NCI-H345 (cell line): ENCODE results near the gene C3orf70.
"Not testable (repeated sequence)": the region's sequence is repeated elsewhere in the genome, so short reads cannot be mapped to it uniquely, and the experiment has no call there.

ENCODE experiments used
- DNase-seq: peaks from one replicate; lab custom pipeline; 2025; lab: John Stamatoyannopoulos, UW

Gene C3orf70

DNA sequence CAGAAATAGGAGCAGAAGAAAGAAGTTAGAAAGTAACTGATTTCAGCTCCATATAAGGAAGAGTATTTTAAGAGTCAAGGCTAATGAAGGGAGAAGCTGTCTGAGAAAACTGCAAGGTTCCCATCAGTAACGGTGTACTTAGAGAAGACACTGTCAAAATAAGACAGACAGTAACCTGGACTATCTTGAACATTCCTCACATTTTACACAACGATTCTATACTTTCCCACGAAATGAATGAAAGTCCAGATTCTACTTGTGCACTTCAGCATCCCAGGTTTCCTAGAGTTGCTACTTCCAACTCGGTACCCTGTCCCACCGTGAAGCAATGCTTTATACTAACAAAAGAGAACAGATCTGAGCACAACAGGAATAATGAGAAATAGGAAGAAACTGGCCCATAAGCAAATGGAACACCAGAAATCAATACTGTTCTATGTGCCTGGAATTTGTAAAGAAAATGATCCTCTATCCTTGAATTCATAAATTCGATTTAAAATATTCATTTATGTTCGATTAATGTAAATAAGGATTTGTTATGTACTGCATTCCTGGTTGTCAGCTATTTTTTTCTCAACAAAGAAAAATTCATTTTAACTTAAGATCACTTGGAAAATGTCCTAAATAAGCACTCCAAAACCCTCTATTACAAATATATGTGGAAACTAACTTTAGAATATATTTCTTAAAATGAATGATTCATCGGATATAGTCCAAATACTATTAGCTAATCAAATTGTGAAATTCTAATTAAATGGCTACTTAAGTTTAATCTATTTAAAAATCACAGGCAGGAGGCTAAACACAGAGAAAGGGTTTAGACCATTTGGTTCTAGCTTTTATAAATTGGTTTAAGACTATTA, 1.5 kb downstream of the C3orf70 start:
- DNase-seq = no peak

DNA sequence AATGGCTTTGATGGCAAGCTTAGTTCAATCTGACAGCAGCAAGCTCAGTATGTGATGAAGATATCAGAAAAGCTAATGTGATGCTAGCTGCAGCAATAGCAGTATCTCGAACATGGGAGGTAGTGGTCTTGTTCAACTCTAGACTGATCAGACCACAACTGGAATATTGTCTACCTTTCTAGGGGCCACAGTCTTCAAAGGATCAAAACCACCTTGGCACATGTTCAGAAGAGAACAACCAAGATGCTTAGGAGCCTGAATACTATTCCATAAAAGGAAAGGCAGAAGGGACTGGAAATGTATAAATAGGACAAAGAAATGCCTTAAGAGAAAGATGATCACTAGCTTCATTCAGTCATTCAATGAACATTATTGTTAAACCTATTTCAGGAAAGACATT, 2.3 kb downstream of the C3orf70 start:
- DNase-seq = no peak

- no peak for DNase-seq
These were observed 3.3 kb downstream of the C3orf70 start for GRCh38 chr3:185149591-185149990.

- DNase-seq = no peak
These were observed 7.3 kb downstream of the C3orf70 start for GRCh38 chr3:185145511-185145910.

- DNase-seq = no peak
These were observed 8.1 kb downstream of the C3orf70 start for GRCh38 chr3:185144784-185145183.

DNA sequence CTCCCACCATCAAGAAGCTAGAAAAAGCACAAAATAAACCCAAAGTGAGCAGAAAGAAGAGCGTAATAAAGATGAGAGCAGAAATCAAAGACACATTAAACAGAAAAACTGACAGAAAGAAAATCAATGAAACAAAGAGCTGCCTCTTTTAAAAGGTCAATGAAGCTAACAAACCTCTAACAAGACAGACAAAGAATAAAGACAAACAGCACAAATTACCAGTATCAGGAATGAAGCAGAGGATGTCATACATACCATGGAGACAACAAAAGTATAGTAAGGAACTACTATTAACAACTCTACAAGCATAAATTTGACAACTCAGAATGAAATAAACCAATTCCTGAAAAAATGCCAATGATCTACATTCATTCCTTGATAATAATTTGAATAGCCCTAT, 15.0 kb downstream of the C3orf70 start:
- no peak for DNase-seq

GRCh38 chr3:185134509-185134908, 18.4 kb downstream of the C3orf70 start:
- no peak for DNase-seq

DNA sequence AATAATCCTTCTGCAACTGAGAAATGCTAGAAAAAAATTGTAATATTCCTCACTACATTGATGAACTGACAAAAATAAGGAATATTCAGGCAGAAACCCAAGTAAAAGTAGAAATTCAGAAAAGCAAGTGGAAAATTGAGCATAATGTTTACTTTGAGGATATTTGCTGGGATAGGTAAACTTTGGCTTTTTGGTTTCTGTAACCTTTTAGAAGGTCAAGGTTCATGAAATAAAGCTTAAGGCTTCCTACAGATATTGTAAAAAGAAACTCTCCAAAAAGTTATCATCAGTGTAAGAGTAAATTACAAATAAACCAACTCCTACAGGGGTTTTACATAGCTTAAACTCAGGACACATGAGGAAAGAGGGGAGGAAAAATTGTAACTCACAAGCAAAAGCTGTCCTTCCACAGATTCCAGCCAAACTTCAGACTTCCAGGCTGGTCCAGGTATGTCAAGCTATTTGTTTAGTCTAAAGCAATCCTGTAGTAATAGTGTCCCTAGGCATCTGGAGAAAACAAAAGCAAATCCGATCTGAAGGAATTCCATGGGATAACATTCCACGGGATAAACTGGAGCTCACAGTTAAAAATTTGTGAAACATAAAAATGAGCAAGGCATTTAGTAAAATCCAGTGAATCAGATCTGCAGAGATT, 21.1 kb downstream of the C3orf70 start:
- DNase-seq = no peak

GRCh38 chr3:185129083-185129482, 23.8 kb downstream of the C3orf70 start:
- peak; percentile 13 for DNase-seq

DNA sequence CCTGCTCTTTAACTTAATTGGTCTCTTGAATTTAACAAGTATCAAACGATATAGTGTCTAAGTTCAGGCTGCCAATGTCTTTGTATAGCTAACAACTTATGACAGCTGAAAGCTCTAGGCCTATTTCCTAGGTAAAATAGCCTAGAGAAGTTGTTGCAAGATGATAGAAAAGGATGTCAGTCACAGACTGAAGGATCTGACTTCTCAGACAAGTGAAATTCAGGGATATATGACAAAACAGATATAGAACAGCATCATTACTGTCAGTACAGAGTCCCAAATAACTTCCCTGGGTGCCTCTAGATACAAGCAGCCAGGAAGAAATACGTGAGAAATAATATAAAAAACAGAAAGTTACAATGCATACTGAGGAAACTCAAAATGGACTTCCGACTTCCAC, 26.7 kb downstream of the C3orf70 start:
- no peak for DNase-seq

DNA sequence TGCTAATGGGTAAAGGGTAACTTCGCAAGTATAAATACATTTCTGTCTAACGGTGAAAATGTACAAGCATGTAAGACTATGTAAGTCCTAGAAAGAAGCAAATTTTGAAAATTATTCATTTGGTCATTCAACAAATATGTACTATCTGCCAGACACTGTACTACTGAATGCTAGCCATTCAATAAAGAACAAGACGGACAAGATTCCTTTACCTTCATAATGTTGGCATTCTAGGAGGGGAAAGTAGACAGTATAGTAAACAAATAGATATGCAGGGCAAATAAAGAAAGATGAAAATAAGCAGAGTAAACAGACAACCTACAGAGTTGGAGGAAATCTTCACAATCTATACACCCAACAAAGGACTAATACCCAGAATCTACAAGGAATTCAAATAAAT, 32.7 kb downstream of the C3orf70 start:
- no peak for DNase-seq

DNA sequence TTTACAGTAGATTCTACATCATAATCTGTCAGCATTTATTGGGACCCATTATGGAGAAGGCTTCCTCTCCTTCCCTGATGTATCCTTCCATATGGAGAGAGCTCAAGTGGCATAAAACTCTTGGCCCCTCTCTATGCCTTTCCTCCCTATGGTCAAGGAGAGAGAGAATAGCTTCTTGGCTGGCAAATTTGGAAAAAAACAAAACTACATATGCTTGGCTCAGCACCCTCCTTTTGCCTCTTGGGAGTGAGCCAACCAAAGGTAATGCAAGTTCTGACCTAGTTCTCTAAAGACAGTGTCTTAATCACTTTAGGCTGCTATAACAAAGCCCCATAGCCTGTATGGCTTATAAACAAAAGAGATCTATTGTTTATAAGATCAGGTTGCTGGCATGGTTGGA, 37.5 kb downstream of the C3orf70 start:
- DNase-seq = no peak

DNA sequence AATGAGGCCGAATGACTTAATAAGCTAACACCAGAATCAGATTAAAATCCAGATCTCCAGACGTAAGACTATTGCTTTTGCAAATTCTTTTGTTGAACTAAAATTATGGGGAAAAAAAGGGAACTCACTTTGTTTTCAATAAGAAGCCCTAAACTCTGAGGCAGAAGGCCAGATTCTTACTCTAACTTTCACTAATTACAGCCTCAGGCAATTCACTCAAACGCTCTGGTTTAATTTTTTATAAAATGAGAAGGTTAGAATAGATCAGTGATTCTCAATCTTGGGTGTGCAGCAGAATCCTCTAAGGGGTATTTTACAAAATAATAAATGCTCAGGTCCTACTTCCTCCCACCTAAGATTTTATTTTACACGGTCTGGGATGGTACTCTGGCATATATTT, 38.1 kb downstream of the C3orf70 start:
- DNase-seq = no peak

DNA sequence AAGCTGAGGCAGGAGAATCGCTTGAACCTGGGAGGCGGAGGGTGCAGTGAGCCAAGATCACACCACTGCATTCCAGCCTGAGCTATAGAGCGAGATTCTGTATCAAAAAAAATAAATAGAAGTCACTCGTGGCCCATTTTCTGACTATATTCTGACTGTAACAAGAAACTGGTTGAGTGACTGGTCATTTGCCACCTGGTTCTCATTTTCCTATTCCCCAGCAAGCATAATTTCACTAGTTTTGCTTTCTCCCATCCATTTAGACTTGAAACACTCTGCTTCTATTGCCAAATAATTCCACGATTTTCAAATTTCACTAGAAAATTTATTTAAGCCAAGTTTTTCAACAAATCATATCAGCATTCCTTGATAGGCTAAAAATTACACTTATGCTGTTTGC, 40.7 kb downstream of the C3orf70 start:
- DNase-seq = no peak

- not testable (repeated sequence) for DNase-seq
These were observed 43.8 kb downstream of the C3orf70 start for GRCh38 chr3:185109012-185109411.

DNA sequence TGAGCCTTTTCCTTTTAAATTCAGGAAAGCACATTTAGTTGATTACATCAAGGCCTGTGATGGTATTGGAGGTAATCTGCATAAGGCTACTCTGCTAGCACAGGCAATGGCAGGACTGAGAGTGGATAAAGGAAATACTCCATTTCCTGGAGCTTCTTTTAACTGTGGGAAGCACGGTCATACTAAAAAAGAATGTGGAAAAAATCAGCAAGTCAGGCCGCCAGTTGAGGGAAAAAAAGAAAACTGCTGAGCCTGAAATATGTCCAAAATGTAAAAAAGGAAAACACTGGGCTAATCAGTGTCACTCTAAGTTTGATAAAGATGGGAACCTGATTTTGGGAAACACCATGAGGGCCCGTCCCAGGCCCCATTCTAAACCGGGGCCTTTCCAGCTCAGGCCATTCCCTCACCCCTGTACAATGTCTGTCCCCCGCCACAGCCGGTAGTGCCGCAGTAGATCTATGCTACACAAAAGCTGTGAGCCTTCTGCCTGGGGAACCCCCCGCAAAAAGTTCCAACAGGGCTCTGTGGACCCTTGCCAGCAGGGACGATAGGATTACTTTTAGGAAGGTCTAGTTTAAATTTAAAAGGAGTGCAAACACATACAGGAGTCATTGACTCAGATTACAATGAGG, 46.5 kb downstream of the C3orf70 start:
- not testable (repeated sequence) for DNase-seq

GRCh38 chr3:185103359-185104127, 49.3 kb downstream of the C3orf70 start:
- DNase-seq = no peak

- no peak for DNase-seq
These were observed 58.2 kb downstream of the C3orf70 start for GRCh38 chr3:185094697-185095096.

- no peak for DNase-seq
These were observed 59.7 kb downstream of the C3orf70 start for GRCh38 chr3:185093116-185093515.

DNA sequence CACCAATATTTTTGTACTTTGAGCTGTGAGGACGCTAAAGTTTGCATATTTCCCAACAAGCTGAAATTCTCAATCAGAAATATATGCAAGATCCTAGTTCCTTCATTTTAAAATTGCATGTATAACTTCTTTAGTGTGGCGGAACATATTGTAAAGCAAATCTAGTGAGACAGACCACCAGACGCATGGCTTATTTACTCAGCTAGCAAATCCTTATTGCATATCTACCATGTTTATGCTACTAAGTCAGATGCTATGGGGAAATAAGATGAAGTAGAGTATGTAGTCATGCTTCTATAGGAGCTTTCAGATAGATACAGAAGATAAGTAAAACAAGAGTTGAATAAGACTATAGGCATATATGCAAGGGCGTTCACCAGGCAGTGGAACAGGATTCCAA, 62.0 kb downstream of the C3orf70 start:
- no peak for DNase-seq

DNA sequence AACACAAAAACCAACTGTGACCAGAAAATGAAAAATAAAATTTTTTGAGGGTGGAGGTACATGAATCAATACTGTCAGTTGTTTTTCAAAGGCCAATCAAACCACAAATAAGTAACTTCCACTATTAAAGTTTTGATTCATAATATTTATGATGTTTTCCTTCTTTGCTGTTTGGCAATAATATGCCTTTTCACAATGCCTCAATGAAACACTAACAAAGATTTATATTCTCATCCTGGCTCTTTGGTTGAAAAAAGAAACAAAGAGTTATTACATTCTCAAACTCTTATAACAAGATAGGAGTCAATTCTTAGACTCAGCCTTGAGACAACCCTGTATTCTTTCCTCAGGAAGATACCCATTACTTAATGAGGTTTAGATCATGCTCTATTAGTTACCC, 63.1 kb downstream of the C3orf70 start:
- no peak for DNase-seq

DNA sequence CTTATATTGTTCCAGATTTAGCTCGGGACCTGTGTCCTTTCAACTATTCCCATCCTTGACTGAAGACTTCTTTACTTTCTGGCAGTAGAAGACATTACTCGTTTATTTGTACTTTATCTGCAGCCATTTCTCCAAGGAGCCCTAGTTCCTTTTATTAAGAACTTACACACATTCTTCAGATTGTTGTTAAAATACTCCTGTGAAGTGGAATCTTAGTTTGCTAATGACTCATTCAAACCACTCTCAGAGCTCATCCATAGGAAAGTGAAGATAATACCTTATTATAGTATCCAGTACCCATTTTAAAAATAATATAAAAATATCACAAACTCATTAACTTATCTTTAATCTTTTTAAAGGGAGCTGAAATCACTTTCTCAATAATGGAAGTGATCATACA, 63.5 kb downstream of the C3orf70 start:
- no peak for DNase-seq
